Mucosa of stomach (tissue), 1 donor: ENCODE data around the gene SMAD6.

Experiments
- H3K27me3 ChIP-seq: one replicate; pipeline ENCODE4 v1.7.0; 2013; ENCODE audit warnings: mild to moderate bottlenecking, low read length; ENCODE audit not compliant: control insufficient read depth, insufficient read depth
- H3K36me3 ChIP-seq: one replicate; pipeline ENCODE4 v1.7.0; 2013; ENCODE audit warnings: low read length; ENCODE audit not compliant: control insufficient read depth, insufficient read depth
- H3K4me1 ChIP-seq: one replicate; pipeline ENCODE4 v1.7.0; 2013; ENCODE audit warnings: mild to moderate bottlenecking, low read length; ENCODE audit not compliant: control insufficient read depth, insufficient read depth
- H3K4me3 ChIP-seq: one replicate; pipeline ENCODE4 v1.7.0; 2013; ENCODE audit warnings: low read length
- H3K9ac ChIP-seq: one replicate; pipeline ENCODE4 v1.7.0; 2013; ENCODE audit warnings: mild to moderate bottlenecking, low read length, moderate library complexity
- H3K9me3 ChIP-seq: one replicate; pipeline ENCODE4 v1.7.0; 2013; ENCODE audit warnings: mild to moderate bottlenecking, low read length, moderate library complexity; ENCODE audit not compliant: control insufficient read depth
- donor health status: Pancreatic carcinoma.

The SMAD6 gene

DNA sequence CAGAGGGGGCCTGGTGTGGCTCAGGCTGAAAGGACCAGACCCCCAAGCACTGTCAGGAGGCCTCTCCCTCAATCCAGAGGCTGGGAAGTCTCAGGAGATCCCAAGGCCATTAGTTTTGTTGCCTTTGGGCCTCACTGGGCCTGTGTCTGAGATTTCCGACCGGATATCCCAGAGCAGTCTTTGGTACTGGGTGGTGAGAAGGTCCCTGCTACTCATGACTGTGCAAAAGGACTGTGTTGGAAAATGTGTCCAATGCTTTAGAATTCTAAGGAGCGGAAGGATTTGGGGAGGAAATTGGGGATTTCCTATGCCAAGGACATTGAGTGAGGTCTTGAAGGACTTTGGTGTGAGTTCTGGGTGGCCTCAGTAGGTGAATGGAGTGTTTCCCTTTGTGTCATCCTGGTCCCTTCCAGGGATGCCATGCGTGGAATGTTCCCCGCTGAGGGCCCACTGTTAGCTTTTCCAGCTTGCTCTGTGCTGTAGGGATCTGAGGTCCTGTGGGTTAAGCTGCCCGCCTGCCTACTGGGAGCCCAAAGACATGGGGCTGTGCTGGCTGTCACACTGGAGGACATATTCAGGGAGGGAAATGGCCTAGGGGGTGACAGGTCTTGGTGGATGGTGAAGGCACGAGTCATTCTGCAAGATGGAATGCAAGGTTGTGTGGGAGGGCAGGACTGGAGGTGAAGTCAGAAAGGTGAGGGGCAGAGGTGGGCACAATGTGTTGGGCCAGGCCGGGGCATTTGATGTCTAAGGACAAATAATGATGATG, 16.4 kb downstream of the SMAD6 start:
- Histone ChIP-seq H3K4me1 (peaks cover 32% of the 10 kb centered on the region), H3K36me3 (peaks cover 6% of the 10 kb centered on the region), H3K9me3 (no peaks in the 10 kb centered on the region), H3K4me3 (no peak overlapping the region), H3K9ac (no peak overlapping the region), H3K27me3 (no peaks in the 10 kb centered on the region)

DNA sequence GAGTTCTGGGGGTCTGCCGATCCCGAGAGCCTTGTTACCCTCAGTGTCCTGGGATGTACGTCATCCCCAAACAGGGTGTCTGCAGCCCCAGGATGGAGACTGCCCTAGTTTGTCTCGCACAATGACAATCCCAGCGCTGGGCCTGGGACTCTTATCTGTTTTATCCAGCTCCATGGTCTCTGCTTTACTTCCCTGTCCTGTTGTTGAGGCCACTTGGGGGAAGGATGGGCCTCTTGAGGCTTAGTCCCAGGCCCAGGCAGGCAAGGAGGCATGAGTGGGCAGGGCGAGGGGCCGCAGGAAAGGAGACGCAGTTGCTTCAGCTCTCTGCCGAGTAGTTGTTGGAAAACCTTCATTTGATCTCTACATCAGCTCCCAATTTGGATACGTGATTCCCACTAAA, 17.4 kb downstream of the SMAD6 start:
- H3K4me1 ChIP-seq: peaks cover 22% of the 10 kb centered on the region
- H3K36me3 ChIP-seq: peaks cover 6% of the 10 kb centered on the region

DNA sequence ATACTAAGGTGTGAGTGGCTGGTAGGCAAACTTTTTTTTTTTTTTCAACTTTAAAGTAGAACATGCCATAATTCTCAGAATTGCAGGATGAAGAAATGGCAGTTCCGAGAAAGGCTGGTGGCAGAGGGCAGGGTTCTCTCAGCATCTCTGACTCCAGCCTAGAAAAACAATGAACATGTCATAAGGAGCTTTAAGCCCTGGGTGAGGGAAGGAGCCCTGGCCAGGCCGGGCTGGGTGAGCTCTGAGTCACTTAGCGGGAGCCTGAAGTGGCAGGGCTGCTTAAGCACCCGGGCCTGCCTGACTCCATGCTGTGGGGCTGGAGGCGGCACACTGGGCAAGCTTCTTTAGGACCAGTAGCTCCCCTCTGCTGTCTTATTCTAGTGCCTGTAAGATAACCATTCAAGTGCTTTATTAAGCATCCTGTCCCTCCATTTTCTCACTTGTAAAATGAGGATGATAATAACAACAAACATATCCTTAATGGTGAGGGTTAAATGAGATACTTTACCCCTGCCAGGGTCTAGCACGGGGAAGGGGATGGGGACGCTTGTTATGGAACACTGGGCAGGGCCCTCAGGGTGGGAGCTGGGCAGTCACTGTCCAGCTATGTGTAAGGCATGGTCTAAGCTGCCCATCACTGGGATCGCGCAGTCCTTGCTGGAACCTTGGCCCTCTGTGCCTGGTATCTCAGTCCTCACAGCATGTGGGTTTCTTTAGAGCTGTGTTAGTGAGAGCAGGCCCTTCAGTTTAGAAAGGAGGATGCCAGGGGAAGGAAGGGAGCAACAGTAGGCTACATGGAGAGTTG, 18.4 kb downstream of the SMAD6 start:
- peaks cover 6% of the 10 kb centered on the region for H3K36me3 ChIP-seq
- H3K4me3 ChIP-seq: no peak overlapping the region
- no peaks in the 10 kb centered on the region for H3K9me3 ChIP-seq
- H3K4me1 ChIP-seq: peaks cover 19% of the 10 kb centered on the region
- H3K9ac ChIP-seq: no peak overlapping the region
- no peaks in the 10 kb centered on the region for H3K27me3 ChIP-seq

More for the DNA sequence above, 17.4 kb downstream of the SMAD6 start:
- H3K9ac ChIP-seq: no peak overlapping the region
- no peaks in the 10 kb centered on the region for H3K9me3 ChIP-seq
- H3K4me3 ChIP-seq: no peak overlapping the region
- no peaks in the 10 kb centered on the region for H3K27me3 ChIP-seq

DNA sequence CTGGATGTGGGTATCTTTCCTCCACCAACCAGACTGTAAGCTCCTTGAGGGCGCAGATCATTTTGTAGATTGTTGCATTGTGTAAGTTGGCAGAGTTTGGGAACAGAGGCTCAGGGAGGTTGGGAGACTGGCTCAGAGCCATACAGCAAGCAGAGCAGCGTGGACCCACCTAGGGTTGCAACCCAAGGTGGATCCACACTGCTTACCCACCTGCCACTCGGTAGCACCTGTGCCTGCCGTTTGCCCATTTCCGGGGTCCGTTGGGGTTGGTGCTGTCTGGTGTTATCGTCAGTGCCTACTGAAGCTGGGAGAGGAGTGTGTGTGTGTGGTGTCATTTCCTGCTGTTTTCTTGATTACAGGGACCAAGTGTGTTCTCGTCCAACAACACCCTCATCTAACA, 19.0 kb downstream of the SMAD6 start:
- Histone ChIP-seq H3K4me1 (peaks cover 19% of the 10 kb centered on the region), H3K27me3 (no peaks in the 10 kb centered on the region), H3K9me3 (no peaks in the 10 kb centered on the region), H3K9ac (no peak overlapping the region), H3K36me3 (peaks cover 6% of the 10 kb centered on the region), H3K4me3 (no peak overlapping the region)

DNA sequence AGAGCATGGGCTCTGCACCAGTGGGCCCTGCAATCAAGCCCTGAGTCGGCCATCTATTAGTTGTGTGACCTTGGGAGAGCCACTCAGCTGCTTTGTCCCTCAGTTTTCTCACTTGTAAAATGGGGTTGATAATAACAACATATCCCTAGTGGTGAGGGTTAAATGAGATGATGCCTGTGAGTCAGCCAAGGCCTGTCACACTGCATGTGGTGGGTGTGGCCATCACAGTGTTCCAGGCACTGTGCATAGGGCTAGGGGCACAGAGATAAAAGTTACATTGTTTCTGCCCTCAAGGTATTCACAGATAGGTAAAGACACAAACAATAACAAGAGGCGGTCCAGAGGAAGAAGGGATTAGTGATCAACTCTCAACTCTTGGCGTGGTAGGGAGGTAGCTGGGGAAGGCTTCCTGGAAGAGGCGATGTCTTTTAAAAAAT, 19.5 kb downstream of the SMAD6 start:
- Histone ChIP-seq H3K27me3 (no peaks in the 10 kb centered on the region), H3K4me1 (peaks cover 19% of the 10 kb centered on the region), H3K36me3 (peaks cover 6% of the 10 kb centered on the region), H3K4me3 (no peak overlapping the region), H3K9ac (no peak overlapping the region), H3K9me3 (no peaks in the 10 kb centered on the region)

DNA sequence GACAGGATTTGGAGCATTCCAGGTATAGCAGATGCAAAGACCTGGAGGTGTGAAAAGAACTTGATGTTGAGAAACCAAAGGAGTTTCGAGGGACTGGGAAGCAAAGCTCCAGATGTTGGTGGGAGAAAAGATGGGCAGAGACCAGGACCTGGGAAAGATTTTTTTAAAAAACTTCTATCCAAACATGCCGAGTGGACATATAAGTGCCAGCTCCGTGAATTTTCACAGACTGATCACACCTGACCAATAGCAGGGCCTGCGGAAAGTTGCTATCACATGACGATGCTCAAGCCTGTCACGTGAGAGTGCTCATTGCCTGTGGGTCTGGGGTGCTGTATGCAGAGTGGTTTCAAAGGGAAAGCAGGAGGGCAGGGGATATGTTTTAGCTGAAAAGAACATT, 19.9 kb downstream of the SMAD6 start:
- Histone ChIP-seq H3K36me3 (peaks cover 6% of the 10 kb centered on the region), H3K4me1 (peaks cover 19% of the 10 kb centered on the region), H3K9me3 (no peaks in the 10 kb centered on the region), H3K9ac (no peak overlapping the region), H3K4me3 (no peak overlapping the region), H3K27me3 (no peaks in the 10 kb centered on the region)

DNA sequence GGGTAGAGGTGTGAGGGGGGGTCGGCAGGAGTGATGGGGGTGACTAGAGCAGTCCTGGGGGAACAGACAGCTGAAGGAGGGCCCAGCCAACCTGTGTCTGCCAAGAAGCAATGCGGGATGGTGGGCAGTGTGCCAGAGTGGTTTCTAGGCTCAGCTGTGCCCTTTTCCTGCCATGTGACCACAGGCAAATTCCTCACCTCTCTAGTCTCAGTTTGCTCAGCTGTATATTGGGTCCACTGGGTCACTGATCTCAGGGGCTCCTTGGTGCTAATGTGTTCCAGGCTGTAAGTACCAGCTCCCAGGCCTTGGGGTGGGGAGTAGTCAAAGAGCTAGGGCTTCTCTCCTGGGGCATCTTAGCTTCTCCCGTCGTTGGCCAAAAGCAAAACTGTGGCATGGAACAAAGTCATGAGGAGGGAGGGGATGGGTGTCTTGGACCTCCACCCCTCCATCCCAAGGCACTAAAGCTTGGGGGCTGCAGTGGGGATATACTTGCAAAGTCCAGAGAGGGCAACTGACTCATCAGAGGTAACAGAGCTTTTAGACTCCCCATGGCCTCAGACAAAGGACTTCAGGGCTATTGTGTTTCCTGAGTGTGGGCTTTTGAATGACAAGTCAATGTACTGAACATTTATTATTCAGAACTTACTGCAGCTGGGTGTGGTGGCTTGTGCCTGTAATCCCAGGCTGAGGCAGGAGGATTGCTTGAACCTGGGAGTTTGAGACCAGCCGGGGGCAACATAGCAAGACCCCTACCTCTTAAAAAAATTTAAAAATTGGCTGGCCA, 20.9 kb downstream of the SMAD6 start:
- Histone ChIP-seq H3K27me3 (no peaks in the 10 kb centered on the region), H3K36me3 (peaks cover 6% of the 10 kb centered on the region), H3K9me3 (no peaks in the 10 kb centered on the region), H3K4me3 (no peak overlapping the region), H3K4me1 (peaks cover 19% of the 10 kb centered on the region), H3K9ac (no peak overlapping the region)

DNA sequence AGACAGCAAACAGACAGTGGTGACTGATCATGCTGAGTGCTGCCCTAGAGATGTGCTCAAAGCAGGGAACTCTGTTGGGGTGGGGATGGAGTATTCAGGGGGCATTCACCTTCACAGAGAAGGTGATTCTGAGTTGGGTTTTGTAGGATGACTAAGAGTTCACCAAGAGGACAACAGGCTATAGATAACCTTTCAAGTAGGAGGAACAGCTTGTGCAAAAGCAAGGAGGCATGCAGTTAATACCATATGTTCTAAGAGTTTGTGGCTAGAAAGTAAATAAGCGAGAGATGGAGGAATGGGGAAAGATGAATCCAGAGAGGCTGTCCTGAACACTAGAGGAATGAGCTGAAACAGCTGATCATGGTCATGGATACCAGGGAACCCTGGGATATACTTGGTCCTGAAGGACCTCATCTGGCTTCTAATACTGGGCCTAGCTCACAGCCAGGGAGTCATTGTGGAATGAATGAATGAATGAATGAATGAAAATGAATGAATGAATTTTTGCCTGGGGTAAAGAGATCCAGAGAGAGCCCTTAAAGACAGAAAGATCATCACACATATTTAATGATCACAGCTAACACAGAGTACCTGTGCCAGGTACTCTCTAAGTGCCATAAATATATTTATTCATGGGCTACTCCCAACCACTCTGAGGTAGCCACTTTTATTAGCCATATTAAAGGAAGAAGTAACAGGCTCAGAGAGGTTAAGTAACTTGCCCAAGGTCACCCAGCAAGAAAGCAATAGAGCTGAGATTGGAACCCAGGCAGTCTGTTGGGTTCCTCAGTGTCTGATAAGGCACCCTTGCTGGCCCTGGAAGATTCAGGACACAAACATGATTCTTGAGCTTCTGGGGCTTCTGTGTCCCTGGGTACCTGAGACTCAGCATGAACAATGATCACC, 22.0 kb downstream of the SMAD6 start:
- Histone ChIP-seq H3K9ac (no peak overlapping the region), H3K9me3 (no peaks in the 10 kb centered on the region), H3K36me3 (peaks cover 3% of the 10 kb centered on the region), H3K4me3 (no peak overlapping the region), H3K27me3 (no peaks in the 10 kb centered on the region), H3K4me1 (peaks cover 22% of the 10 kb centered on the region)

DNA sequence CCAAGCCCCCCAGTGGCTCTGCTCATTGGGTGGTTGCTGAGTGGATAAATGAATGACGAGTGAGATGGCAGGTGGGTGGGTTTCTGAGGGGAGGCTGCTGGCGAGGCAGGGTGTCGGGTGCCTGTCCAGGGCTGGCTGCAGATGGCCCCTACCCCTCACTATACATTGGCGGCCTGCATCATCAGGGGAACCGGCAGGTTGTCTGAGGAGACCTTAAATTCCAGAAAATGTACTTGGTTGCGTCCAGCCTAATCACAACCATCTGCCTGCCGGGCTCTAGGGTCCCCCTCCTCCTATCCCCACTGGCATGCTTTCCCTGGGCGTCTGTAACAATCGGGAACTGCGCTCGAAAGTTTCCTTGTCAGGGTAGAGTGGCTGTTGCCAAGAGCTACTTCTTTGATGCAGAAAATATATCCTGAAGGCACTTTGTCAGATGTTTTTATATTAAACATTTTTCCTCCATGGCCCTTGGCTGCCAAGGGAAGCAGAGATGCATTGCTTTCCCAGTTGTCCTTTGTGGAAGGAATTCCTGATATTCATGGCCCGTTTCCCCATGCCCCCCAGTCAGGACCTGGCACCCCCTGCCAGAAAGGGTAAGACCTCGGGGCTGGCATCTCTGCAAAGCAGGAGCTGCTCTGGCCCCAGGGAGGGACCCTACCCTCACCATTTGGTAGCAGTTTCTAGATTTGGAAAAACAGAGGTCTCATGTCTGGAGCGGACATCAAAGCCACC, 22.9 kb downstream of the SMAD6 start:
- Histone ChIP-seq H3K9me3 (no peaks in the 10 kb centered on the region), H3K36me3 (no peaks in the 10 kb centered on the region), H3K4me3 (no peak overlapping the region), H3K27me3 (no peaks in the 10 kb centered on the region), H3K4me1 (peaks cover 30% of the 10 kb centered on the region), H3K9ac (no peak overlapping the region)

DNA sequence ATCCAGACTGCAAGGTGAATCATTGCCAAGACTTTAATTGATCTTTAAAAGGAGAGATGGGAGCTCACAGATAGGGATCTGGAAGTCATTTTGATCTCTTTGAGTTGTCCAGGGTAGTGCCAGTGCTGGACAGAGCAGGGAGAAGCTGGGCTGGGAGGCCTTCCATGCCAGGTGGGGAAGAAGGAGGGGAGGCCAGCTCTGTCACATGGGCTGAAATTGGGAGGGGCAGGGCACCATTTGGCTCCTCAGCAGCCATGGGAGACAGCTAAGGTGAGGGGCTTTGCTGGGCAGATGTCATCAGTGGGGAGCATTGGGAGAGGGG, 23.4 kb downstream of the SMAD6 start:
- Histone ChIP-seq H3K9me3 (no peaks in the 10 kb centered on the region), H3K36me3 (no peaks in the 10 kb centered on the region), H3K4me1 (peaks cover 35% of the 10 kb centered on the region), H3K9ac (no peak overlapping the region), H3K4me3 (no peak overlapping the region), H3K27me3 (no peaks in the 10 kb centered on the region)

DNA sequence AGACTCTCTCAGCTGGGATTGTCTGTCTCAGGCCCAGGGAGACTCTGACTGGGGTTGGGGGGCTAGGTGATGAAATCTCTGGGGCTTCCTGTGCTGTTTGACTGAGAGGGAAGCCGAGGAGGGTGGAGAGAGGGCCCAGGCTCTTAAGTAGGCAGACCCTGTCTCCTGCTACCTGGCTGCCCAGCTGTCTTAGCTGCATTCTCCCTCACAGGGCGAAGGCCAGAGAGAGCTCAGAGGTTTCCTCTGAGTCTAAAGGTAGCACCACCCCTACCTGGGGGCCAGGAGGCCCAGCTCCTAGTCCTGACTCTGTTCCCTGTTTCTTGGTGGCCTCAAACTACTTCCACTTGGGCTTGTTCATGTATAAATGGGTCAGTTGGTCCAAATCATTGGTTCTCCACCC, 24.4 kb downstream of the SMAD6 start:
- Histone ChIP-seq H3K36me3 (no peaks in the 10 kb centered on the region), H3K9me3 (no peaks in the 10 kb centered on the region), H3K27me3 (no peaks in the 10 kb centered on the region), H3K4me3 (no peak overlapping the region), H3K9ac (no peak overlapping the region), H3K4me1 (peaks cover 28% of the 10 kb centered on the region)
